CD4-positive, CD25-positive, alpha-beta regulatory T cell (primary cell): ENCODE measurements around the gene PLCL1. TPM values are rescaled to one million over a fixed set of nuclear protein-coding genes. Genes with fewer than 3 reads are reported as not detected.

Experiments used
- ATAC-seq, 2 donors: fragments of 150-1000 bp; cut with Tn5 transposase; one replicate each; pipeline ENCODE4 v1.10.0; 2021; ENCODE audit warnings: low read depth in 2 of 2, moderate number of reproducible peaks in 2 of 2, moderate library complexity in 1 of 2
- DNase-seq, 3 donors: peaks; one replicate each; pipeline versions ENCODE4 v3.0.0 to v3.0.0-alpha.2; 2012 to 2022; ENCODE audit warnings: mixed read lengths in 1 of 3
- H3K27ac ChIP-seq: one replicate; pipeline ENCODE4 v1.7.0; 2013; ENCODE audit warnings: mild to moderate bottlenecking, low read length; ENCODE audit not compliant: insufficient read depth, poor library complexity, severe bottlenecking
- H3K27me3 ChIP-seq: one replicate; pipeline ENCODE4 v1.7.0; 2013; ENCODE audit warnings: low read length; ENCODE audit not compliant: control insufficient read depth, insufficient read depth
- H3K36me3 ChIP-seq: one replicate; pipeline ENCODE4 v1.7.0; 2013; ENCODE audit warnings: mild to moderate bottlenecking, low read length, moderate library complexity; ENCODE audit not compliant: control insufficient read depth, insufficient read depth
- H3K4me1 ChIP-seq: 2 replicates; pipeline ENCODE4 v1.7.0; 2013; ENCODE audit warnings: mild to moderate bottlenecking, low read length; ENCODE audit not compliant: insufficient read depth, control insufficient read depth, poor library complexity, severe bottlenecking
- H3K4me3 ChIP-seq: one replicate; pipeline ENCODE4 v1.7.0; 2013; ENCODE audit warnings: low read depth, mild to moderate bottlenecking, low read length, moderate library complexity
- H3K9me3 ChIP-seq, 2 experiments: 1 replicate in 1 of 2; 2 replicates in 1 of 2; pipeline ENCODE4 v1.7.0; 2013; ENCODE audit warnings: low read length in 2 of 2, mild to moderate bottlenecking in 1 of 2, moderate library complexity in 1 of 2; ENCODE audit not compliant: control insufficient read depth in 2 of 2
- H3K27ac Mint-ChIP-seq, 3 donors: one replicate each; pipeline ENCODE4 v1.8.0; 2020 to 2022; ENCODE audit warnings: mild to moderate bottlenecking in 3 of 3, mixed read lengths in 3 of 3, moderate library complexity in 2 of 3
- H3K27me3 Mint-ChIP-seq: one replicate; pipeline ENCODE4 v1.8.0; 2022; ENCODE audit warnings: mild to moderate bottlenecking, mixed read lengths
- H3K36me3 Mint-ChIP-seq: one replicate; pipeline ENCODE4 v1.8.0; 2020; ENCODE audit warnings: mixed read lengths
- H3K4me1 Mint-ChIP-seq, 4 donors: one replicate each; pipeline ENCODE4 v1.8.0; 2020 to 2022; ENCODE audit warnings: mixed read lengths in 4 of 4, mild to moderate bottlenecking in 1 of 4
- H3K4me3 Mint-ChIP-seq, 4 donors: one replicate each; pipeline ENCODE4 v1.8.0; 2020 to 2022; ENCODE audit warnings: mild to moderate bottlenecking in 4 of 4, mixed read lengths in 4 of 4, moderate library complexity in 3 of 4
- H3K9me3 Mint-ChIP-seq, 7 donors: one replicate each; pipeline ENCODE4 v1.8.0; 2020 to 2022; ENCODE audit warnings: mixed read lengths in 7 of 7, mild to moderate bottlenecking in 3 of 7, moderate library complexity in 2 of 7
- polyA plus RNA-seq, 4 donors: library from polyadenylated mRNA; unstranded; fragments of 300-500 nt; fragmentation: Illumina TruSeq; gene quantifications; one replicate each; pipeline ENCODE4 v1.2.3, GENCODE V29; 2021
- total RNA-seq: library from RNA; stranded (reverse); gene quantifications from one replicate; pipeline ENCODE4 v1.2.3, GENCODE V29; 2022

PLCL1 gene
- total and polyA plus RNA-seq, 5 donors from 2014 or later: 17.3 to 37.8 (median 19.2) TPM

DNA sequence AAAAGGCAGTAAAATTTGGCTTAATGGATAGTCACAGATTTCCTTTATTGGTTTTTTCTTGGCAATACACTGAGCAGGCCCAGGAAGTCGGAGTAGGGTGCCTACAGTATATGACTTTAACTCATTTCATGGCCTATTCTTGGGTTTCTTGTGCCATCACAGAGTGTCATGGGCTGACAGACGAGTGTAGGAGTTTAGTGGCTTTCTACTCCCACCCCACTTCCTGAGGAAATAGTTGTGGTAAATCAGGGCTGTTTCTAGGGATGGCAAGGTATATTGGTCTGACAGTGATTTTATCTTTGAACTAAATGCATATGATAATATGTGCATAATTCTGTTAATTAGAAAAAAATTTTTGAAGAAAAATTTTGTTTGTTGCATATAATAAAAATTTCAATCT, 100.1 kb downstream of the PLCL1 start:
- Mint-ChIP-seq H3K27ac (peak overlapping the region in 2 of 3 donors; percentile 32 to 34), H3K9me3 (peaks cover 0 to 3% (median 1%) of the 10 kb centered on the region in 7 donors), H3K4me3 (peak overlapping the region in 2 of 4 donors; percentile 38 to 50), H3K4me1 (peaks cover 20 to 77% (median 65%) of the 10 kb centered on the region in 4 donors), H3K27me3 (peaks cover 4% of the 10 kb centered on the region), H3K36me3 (peaks cover 14% of the 10 kb centered on the region)
- ATAC-seq (peak; percentile 55 to 56), DNase-seq (peak in 1 of 3 donors; percentile 79)
- H3K4me1 ChIP-seq: peaks cover 11% of the 10 kb centered on the region
- no peaks in the 10 kb centered on the region for H3K9me3 ChIP-seq
- no peaks in the 10 kb centered on the region for H3K27me3 ChIP-seq
- peaks cover 1% of the 10 kb centered on the region for H3K36me3 ChIP-seq
- H3K4me3 ChIP-seq: no peak overlapping the region
- no peak overlapping the region for H3K27ac ChIP-seq

DNA sequence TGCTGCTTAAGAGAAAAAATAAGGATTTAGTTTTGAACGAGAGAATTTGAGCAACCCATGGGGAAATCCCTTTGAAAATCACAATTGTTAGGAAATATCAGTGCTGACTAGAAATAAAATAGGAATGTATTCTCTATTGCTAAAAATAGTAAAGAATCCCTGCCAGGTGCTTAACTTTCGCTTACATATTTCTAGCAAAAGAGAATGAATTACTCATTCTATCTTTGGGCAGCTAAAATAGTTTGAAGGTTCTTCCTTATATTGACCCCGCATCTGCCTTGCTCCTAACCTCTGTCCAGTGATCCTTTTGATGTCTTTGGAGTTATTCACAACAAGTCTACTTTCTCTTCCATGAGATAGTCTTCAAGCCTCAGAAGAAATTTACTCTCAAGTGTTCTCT, 103.8 kb downstream of the PLCL1 start:
- peaks cover 25 to 64% (median 50%) of the 10 kb centered on the region in 4 donors for H3K4me1 Mint-ChIP-seq

DNA sequence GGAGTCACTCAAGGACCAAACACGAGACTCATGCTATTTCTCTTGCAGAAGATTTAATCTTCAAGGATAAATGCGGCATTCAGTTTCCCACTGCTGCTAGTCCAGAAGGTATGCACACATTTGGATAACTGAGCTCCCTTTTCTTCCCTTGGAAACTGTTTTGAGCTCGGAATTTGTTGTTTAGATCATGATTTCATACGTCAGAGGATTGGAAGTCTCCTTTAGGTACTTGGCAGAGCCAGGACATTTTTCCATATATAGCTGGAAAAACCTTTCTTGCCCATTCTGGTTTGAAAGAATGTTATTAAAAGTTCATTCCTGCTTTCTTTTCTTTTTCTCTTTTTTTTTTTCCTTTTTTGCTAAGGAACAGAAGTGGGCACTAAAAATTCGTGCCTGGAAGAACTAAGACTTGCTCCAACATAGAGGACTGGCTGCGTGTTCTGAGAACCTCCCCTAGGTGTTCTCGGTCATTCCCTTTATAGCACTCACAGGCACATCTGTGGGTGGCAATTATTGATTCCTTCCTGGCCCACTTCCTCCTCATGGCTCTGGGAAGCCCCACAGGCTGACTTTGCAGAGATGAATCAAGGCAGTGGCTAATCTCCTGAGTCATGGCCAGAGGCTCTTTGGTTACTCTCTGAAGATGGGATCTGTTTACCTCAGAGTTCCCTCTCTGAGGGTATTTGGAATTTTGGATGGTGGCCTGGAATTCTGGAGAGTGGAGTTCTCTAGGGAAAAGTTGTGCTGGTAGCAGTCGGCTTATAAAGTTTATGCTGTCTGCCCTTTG, 104.8 kb downstream of the PLCL1 start:
- Mint-ChIP-seq H3K36me3 (peaks cover 23% of the 10 kb centered on the region), H3K27me3 (no peaks in the 10 kb centered on the region), H3K4me3 (no peak overlapping the region), H3K27ac (peak overlapping the region in 2 of 3 donors; percentile 18 to 29), H3K9me3 (peaks cover 0 to 3% (median 1%) of the 10 kb centered on the region in 7 donors), H3K4me1 (peaks cover 27 to 60% (median 51%) of the 10 kb centered on the region in 4 donors)
- no peak overlapping the region for H3K27ac ChIP-seq
- H3K36me3 ChIP-seq: peaks cover 5% of the 10 kb centered on the region
- no peaks in the 10 kb centered on the region for H3K27me3 ChIP-seq
- no peak overlapping the region for H3K4me3 ChIP-seq
- ATAC-seq: no peak
- H3K4me1 ChIP-seq: peaks cover 7% of the 10 kb centered on the region
- no peaks in the 10 kb centered on the region for H3K9me3 ChIP-seq
- no peak for DNase-seq

More for the DNA sequence above, 103.8 kb downstream of the PLCL1 start:
- H3K4me1 ChIP-seq: peaks cover 11% of the 10 kb centered on the region
- H3K36me3 ChIP-seq: peaks cover 5% of the 10 kb centered on the region
- H3K9me3 ChIP-seq: no peaks in the 10 kb centered on the region
- no peak overlapping the region for H3K4me3 ChIP-seq
- no peak overlapping the region for H3K27ac ChIP-seq
- ATAC-seq (no peak), DNase-seq (no peak)
- Mint-ChIP-seq H3K9me3 (peaks cover 0 to 3% (median 1%) of the 10 kb centered on the region in 7 donors), H3K27ac (no peak overlapping the region), H3K36me3 (peaks cover 23% of the 10 kb centered on the region), H3K4me3 (no peak overlapping the region), H3K27me3 (no peaks in the 10 kb centered on the region)
- H3K27me3 ChIP-seq: no peaks in the 10 kb centered on the region

DNA sequence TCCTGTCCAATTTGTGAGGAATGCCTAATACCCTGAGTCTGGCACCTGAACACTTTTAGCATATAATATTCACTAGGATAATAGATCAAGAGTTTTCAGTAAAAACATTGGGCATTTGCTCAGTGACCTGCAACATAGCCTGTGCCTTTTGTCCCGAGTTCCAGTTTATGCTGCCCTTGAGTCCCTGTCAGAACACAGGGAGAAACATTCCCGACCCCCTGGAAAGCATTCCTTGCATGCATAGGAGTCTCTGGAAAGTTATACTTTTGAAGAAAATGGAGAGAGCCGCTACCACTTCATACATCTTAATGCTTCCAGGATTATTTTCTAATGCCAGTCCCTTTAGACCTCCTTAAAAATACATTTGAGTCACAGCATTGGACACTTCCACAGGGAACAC, 107.3 kb downstream of the PLCL1 start:
- Mint-ChIP-seq H3K9me3 (peaks cover 0 to 3% (median 0%) of the 10 kb centered on the region in 7 donors), H3K27me3 (no peaks in the 10 kb centered on the region), H3K4me1 (peaks cover 28 to 60% (median 50%) of the 10 kb centered on the region in 4 donors)

DNA sequence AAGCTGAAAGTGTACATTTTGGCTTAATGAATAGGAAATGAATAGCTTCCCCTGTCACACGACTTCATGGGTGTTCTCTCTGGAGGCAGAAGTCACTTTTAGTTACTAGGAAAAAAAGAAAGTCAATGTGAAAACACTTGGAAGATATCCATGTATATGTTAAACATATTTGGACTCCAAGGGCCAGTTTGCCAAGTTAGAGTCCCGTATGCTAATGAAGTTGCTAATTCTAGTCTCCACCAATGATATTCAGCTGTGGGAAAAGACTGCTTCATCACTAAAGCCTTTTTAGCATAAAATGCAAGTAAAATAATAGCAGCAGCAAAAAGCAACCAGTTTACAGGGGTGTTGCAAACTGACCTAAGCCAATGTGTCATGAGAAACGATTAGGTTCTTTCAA, 108.7 kb downstream of the PLCL1 start:
- no peak overlapping the region for H3K27ac Mint-ChIP-seq
- Histone ChIP-seq H3K36me3 (peaks cover 5% of the 10 kb centered on the region), H3K27ac (no peak overlapping the region), H3K4me3 (no peak overlapping the region), H3K4me1 (no peaks in the 10 kb centered on the region), H3K27me3 (no peaks in the 10 kb centered on the region), H3K9me3 (no peaks in the 10 kb centered on the region)
- ATAC-seq (no peak), DNase-seq (no peak)
- peaks cover 30 to 59% (median 47%) of the 10 kb centered on the region in 4 donors for H3K4me1 Mint-ChIP-seq
- H3K27me3 Mint-ChIP-seq: no peaks in the 10 kb centered on the region
- H3K36me3 Mint-ChIP-seq: peaks cover 29% of the 10 kb centered on the region
- no peak overlapping the region for H3K4me3 Mint-ChIP-seq
- H3K9me3 Mint-ChIP-seq: peaks cover 0 to 1% (median 0%) of the 10 kb centered on the region in 7 donors

More for the DNA sequence above, 107.3 kb downstream of the PLCL1 start:
- ATAC-seq (no peak), DNase-seq (no peak)
- Histone ChIP-seq H3K4me3 (no peak overlapping the region), H3K4me1 (no peaks in the 10 kb centered on the region), H3K9me3 (no peaks in the 10 kb centered on the region), H3K27me3 (no peaks in the 10 kb centered on the region), H3K36me3 (peaks cover 5% of the 10 kb centered on the region), H3K27ac (no peak overlapping the region)
- Mint-ChIP-seq H3K27ac (no peak overlapping the region), H3K4me3 (peak overlapping the region in 1 of 4 donors; percentile 22), H3K36me3 (peaks cover 22% of the 10 kb centered on the region)

DNA sequence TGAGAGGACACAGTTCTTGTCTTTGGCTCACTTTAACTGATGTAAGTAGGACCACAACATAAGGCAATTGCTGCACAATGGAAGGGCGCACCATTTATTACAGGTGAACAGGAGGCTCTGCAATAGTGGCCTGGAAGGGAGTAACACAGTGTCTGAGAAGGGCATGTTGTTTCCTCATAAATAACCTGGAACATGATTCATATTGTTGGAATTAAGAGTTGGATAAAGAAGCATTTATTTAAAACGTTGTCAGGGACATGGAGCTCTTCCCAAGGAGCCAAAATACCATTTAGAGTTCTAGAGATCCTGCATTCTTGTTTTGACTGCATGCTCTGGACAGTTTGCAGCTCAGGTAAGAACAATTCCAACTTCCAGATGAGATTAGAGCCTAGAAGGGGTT, 110.4 kb downstream of the PLCL1 start:
- peaks cover 28% of the 10 kb centered on the region for H3K36me3 Mint-ChIP-seq
- H3K4me1 ChIP-seq: no peaks in the 10 kb centered on the region
- no peaks in the 10 kb centered on the region for H3K27me3 Mint-ChIP-seq
- peak overlapping the region in 2 of 3 donors; percentile 71 to 90 for H3K27ac Mint-ChIP-seq
- DNase-seq: no peak
- peaks cover 0 to 5% (median 0%) of the 10 kb centered on the region in 7 donors for H3K9me3 Mint-ChIP-seq
- H3K4me3 ChIP-seq: no peak overlapping the region
- no peaks in the 10 kb centered on the region for H3K27me3 ChIP-seq
- H3K9me3 ChIP-seq: no peaks in the 10 kb centered on the region
- H3K36me3 ChIP-seq: peaks cover 2% of the 10 kb centered on the region
- no peak overlapping the region for H3K27ac ChIP-seq
- ATAC-seq: no peak
- peaks cover 33 to 53% (median 43%) of the 10 kb centered on the region in 4 donors for H3K4me1 Mint-ChIP-seq
- H3K4me3 Mint-ChIP-seq: no peak overlapping the region

DNA sequence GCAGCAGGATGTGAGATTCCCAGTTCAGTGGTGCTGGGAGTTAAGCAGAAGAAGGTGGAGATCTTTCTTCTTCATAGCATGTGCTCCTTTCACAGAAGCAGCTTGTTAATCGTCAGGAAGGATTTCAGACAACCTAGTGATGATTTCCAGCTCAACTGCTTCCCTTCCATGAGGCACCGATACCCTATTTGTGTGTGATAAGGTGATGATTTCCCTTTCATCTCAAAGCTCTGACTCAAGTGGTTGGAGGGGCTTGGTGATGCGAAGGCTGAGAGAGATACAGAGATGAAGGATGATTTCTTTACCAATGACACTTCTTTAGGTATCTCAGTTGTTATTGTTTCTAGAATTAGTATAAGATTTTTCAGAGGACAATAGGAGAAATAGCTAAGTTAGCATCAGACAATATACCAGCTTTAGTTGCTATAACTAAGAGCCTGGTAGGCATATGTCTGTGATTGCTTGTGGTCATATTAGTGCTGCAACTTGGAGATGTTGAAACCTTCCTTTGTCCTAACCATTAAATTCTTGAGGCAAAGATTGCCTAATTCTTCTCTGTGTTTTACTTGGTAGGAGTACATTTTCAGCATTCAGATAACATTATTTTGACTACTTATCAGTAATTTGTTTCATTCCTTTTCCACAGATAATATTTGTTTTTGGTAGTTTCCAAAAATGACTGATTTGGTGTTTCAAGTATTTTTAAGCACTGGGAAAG, 111.3 kb downstream of the PLCL1 start:
- Mint-ChIP-seq H3K27ac (peak overlapping the region in 2 of 3 donors; percentile 27 to 71), H3K36me3 (peaks cover 26% of the 10 kb centered on the region), H3K4me3 (peak overlapping the region in 1 of 4 donors; percentile 38), H3K4me1 (peaks cover 34 to 48% (median 45%) of the 10 kb centered on the region in 4 donors), H3K9me3 (peaks cover 0 to 6% (median 0%) of the 10 kb centered on the region in 7 donors), H3K27me3 (no peaks in the 10 kb centered on the region)
- H3K27ac ChIP-seq: no peak overlapping the region
- H3K4me3 ChIP-seq: no peak overlapping the region
- no peaks in the 10 kb centered on the region for H3K27me3 ChIP-seq
- peaks cover 2% of the 10 kb centered on the region for H3K36me3 ChIP-seq
- no peaks in the 10 kb centered on the region for H3K4me1 ChIP-seq
- H3K9me3 ChIP-seq: no peaks in the 10 kb centered on the region
- DNase-seq (no peak), ATAC-seq (no peak)
